ENCODE data around the gene ATG7.

DNA sequence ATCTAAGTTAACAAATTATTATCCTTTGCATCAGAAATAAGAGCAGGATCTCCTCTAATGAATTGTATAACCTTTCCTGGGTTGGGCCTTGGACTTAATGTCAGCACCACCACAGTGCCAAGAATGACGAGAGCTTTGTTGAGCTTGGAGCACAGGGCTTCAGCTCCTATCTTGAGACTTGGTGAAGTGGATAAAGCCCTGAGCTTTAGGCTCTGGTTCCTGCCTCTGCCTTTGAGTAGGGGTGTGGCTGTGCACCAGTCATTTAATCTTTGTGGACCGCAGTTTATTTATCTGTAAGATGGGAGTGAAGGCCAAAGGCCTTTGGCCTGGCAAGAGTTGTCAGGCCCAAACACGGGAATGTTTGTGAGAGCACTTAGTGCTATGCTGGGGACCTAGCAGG, 209.4 kb downstream of the ATG7 start:
- no peak for TF ChIP-seq POLR2A (IDR thresholded peaks at IDR 0.05)
- TF ChIP-seq, protein P1, sequence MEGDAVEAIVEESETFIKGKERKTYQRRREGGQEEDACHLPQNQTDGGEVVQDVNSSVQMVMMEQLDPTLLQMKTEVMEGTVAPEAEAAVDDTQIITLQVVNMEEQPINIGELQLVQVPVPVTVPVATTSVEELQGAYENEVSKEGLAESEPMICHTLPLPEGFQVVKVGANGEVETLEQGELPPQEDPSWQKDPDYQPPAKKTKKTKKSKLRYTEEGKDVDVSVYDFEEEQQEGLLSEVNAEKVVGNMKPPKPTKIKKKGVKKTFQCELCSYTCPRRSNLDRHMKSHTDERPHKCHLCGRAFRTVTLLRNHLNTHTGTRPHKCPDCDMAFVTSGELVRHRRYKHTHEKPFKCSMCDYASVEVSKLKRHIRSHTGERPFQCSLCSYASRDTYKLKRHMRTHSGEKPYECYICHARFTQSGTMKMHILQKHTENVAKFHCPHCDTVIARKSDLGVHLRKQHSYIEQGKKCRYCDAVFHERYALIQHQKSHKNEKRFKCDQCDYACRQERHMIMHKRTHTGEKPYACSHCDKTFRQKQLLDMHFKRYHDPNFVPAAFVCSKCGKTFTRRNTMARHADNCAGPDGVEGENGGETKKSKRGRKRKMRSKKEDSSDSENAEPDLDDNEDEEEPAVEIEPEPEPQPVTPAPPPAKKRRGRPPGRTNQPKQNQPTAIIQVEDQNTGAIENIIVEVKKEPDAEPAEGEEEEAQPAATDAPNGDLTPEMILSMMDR (IDR thresholded peaks at IDR 0.05): no peak

Data from uterus (tissue), 2 donors.